GM18858 (cell line): Measurements from ENCODE around the gene AADACL4.

Experiments
- ATAC-seq: cut with Tn5 transposase; IDR thresholded peaks from one replicate; pipeline ENCODE4 v1.9.1; 2021; ENCODE audit not compliant: unreplicated experiment

AADACL4 gene

GRCh38 chr1:12610941-12611340 lies 32.9 kb upstream of the AADACL4 start:
- no peak for ATAC-seq

- no peak for ATAC-seq
These were observed 30.7 kb upstream of the AADACL4 start for GRCh38 chr1:12613180-12613579.

- no peak for ATAC-seq
These were observed 29.3 kb upstream of the AADACL4 start for GRCh38 chr1:12614402-12615158.

- ATAC-seq: no peak
These were observed 28.6 kb upstream of the AADACL4 start for GRCh38 chr1:12615159-12615864.

- no peak for ATAC-seq
These were observed 27.8 kb upstream of the AADACL4 start for GRCh38 chr1:12615865-12616708.

- ATAC-seq: no peak
These were observed 27.0 kb upstream of the AADACL4 start for GRCh38 chr1:12616709-12617373.

- no peak for ATAC-seq
These were observed 26.4 kb upstream of the AADACL4 start for GRCh38 chr1:12617511-12617900.

GRCh38 chr1:12617901-12618660 lies 25.8 kb upstream of the AADACL4 start, which contains the start of gene DHRS3:
TSS of gene DHRS3 (minus strand) at chr1:12618210. CDS start at chr1:12617348, 862 bp downstream.
- no peak for ATAC-seq

GRCh38 chr1:12618661-12618964 lies 25.3 kb upstream of the AADACL4 start:
- no peak for ATAC-seq

- no peak for ATAC-seq
These were observed 24.7 kb upstream of the AADACL4 start for GRCh38 chr1:12618965-12619791.

GRCh38 chr1:12619792-12620487 lies 23.9 kb upstream of the AADACL4 start:
- no peak for ATAC-seq

- ATAC-seq: no peak
These were observed 23.4 kb upstream of the AADACL4 start for GRCh38 chr1:12620488-12620865.

GRCh38 chr1:12620931-12621330 lies 23.0 kb upstream of the AADACL4 start:
- ATAC-seq: no peak

- no peak for ATAC-seq
These were observed 22.2 kb upstream of the AADACL4 start for GRCh38 chr1:12621346-12622335.

GRCh38 chr1:12622506-12622905 lies 21.4 kb upstream of the AADACL4 start:
- ATAC-seq: no peak

GRCh38 chr1:12625276-12625675 lies 18.6 kb upstream of the AADACL4 start:
- ATAC-seq: no peak

- ATAC-seq: no peak
These were observed 17.0 kb upstream of the AADACL4 start for GRCh38 chr1:12626888-12627287.

GRCh38 chr1:12627296-12627695 lies 16.6 kb upstream of the AADACL4 start:
- no peak for ATAC-seq
